NCI-H1436 treated with DMSO at 0.1 percent for 48 hours (cell line): ENCODE data around the gene RNF31.
A peak's percentile ranks its signal among the peaks of the same experiment; 100 is the strongest.

ENCODE experiments used
- DNase-seq: peaks from one replicate; lab custom pipeline; 2025; lab: John Stamatoyannopoulos, UW

The RNF31 gene

DNA sequence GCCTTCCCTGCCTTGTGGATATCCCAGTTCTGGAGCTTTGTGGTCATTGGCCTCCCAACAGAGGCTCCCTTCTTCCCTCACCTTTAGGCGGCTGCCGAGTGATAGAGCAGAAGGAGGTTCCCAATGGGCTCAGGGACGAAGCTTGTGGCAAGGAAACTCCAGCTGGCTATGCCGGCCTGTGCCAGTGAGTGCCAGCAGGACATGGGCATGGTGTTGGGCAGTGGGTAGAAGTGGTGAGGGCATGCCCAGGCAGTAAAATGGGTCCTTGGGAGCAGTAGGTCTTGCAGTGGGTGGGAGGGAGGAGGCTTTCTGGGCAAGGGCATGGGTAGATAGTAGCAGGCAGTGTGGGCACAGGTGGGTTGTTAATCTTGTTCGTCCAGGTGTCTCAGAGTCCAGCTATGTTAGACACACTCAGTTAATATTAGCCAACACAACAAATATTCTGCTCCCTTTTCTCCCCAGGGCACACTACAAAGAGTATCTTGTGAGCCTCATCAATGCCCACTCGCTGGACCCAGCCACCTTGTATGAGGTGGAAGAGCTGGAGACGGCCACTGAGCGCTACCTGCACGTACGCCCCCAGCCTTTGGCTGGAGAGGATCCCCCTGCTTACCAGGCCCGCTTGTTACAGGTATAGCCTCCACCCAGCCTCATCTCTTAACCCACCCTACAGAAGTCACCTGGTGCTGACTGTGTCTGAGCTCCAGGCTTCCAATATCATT lies 12.6 kb downstream of the RNF31 start:
- no peak for DNase-seq

DNA sequence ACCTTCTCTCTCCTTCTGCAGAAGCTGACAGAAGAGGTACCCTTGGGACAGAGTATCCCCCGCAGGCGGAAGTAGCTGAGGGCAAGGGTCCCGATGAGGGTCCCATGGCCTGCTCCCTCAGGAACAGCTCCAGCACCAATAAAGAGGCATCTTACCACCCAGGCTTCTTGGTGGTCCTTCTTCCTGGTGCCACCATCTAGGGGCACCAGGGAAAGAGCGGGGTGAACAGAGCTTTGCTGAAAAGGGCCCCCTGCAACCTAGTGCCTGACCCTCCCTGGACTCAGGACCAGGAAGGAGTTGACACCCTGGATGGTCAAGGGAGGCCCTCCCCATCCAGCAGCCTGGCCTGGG lies 13.2 kb downstream of the RNF31 start:
- no peak for DNase-seq

DNA sequence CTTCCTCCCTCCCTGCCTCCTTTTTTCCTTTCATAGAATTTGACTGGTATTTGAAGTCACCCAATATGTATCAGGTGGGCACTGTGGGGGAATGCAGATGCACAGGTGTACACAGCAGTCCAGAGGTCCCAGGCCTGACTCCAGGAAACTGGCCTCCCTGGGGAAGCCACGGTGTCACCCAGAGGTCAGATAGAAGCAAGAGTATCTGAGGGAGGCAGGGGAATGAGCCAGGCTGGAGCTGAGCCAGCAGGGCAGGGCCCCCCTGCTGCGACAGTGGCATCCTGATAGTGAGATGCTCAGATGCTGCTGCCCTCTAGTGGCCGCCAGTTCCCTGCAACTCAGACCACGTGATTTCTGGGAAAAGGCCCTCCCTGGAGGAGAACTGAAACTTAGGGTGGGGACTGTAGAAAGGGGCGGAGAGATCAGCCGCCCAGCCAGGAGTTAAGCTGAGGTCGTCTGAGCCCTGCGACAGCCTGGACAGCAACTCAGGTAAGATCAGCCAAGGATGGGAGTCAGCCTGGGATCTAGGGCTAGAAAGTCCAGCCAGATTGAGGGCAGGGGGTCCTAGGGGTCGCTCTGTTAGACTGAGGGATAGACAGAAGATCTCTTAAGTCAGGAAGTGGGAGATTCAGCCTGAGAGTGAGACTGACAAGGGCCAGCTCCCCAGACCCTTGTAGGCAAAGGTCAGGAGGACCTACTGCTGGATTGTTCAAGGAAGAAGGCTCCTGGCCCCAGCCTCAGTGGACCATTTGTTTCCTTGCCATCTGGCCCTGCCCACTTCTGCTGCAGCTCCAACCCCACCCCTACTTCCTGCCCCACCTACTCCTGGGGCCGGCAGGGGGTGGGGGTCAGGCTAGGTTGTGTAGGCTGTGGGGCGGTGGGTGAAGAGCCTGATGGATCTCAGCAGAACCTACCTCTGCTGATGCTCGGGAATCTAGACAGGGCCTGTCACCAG lies 13.8 kb downstream of the RNF31 start, which contains the start of gene IRF9:
TSS of gene IRF9 (plus strand) at position 416 of the 955 bp plus-strand sequence. CDS start 880 bp downstream, outside the sequence.
- DNase-seq, result peak; percentile 74

DNA sequence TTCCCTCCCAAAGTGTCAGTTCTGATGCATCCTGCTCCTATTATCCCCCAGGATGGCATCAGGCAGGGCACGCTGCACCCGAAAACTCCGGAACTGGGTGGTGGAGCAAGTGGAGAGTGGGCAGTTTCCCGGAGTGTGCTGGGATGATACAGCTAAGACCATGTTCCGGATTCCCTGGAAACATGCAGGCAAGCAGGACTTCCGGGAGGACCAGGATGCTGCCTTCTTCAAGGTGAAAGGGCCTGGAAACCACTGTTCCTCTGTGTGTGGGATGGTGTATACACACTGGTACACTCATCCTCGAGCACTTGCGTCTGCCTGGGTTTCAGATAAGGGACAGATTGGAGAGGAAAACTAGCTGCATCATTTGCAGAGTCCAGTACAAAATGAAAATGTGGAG lies 14.8 kb downstream of the RNF31 start:
- DNase-seq, result no peak

DNA sequence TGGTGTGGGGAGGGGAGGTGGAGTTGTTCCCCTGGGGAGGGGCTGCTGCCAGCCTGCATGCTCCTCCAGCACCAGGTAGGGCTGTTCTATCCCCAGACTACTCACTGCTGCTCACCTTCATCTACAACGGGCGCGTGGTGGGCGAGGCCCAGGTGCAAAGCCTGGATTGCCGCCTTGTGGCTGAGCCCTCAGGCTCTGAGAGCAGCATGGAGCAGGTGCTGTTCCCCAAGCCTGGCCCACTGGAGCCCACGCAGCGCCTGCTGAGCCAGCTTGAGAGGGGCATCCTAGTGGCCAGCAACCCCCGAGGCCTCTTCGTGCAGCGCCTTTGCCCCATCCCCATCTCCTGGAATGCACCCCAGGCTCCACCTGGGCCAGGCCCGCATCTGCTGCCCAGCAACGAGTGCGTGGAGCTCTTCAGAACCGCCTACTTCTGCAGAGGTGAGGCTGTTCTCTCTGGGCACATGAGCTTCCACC lies 17.3 kb downstream of the RNF31 start:
- DNase-seq, result no peak

DNA sequence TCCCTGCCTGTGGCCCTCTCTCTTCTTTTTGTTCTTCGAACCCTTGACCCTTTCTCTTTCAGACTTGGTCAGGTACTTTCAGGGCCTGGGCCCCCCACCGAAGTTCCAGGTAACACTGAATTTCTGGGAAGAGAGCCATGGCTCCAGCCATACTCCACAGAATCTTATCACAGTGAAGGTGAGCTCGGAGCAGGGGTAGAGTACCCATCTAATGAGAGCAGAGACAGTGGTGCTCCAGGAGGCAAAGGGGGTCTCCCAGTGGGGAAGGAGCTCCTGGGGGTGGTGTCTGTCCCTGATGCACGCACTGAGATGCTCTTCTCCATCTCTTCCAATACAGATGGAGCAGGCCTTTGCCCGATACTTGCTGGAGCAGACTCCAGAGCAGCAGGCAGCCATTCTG lies 18.5 kb downstream of the RNF31 start:
- DNase-seq, result no peak

DNA sequence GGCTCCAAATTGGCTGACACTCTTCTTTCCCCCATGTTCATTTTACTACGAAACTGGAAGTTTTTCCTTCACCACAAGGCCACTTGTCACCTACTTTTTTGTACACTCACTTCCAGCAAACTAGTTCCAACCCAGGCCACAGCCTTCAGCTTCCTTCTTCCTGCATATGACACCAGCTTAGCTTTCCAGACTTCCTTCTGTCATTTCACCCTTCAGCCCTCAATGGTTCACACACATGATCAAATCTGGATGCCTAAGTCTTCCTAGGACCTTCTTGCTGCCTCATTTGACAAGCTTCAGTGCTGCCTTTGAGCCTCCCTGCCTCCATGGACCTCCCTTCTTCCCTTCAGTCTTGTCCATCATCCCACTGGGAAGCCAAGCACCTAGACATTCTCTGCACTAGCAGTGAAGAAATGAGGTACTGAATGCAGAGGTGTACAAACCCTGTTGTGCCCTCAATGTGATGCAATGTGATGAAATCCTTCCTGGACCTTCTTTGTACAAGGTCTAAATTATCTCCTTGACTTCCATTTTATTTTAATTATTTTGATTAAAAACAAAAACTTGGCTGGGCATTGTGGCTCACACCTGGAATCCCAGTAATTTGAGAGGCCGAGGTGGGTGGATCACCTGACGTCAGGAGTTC lies 20.3 kb downstream of the RNF31 start:
- no peak for DNase-seq

DNA sequence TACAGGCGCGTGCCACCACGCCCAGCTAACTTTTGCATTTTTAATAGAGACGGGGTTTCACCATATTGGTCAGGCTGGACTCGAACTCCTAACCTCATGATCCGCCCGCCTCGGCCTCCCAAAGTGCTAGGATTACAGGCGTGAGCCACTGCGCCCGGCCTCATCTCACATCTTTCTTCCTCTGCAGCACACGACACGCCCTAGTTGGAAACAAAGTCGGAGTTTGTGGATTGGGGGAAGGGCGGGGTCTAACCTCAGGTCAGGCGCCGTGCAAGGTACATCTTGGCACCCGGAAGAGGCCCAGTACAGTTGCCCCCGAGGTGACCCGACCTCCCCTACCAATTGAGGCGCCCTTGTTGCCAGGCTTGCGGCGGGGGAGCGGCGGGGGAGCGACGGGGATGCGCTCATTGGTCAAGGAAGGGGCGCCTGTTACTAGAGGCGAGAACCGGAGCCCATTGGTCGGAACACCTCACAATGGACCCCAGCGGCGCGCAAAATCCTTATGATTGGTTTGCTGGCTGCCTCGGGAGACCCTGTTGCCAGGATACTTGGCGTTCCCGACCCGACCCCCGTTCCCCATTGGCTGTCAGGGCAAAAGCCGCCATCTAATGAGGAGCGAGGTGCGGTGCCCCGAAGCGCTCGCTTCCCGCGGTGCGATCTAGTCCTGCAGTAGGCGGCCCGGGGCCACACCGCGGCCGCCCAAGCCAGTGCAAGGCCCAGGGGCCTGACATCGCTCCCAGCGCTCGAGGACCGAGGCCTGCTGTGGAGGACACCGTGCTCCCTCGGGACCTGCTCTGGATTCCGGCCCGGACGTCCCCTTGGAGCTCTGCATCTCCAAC lies 24.3 kb downstream of the RNF31 start, which contains the start of gene REC8:
TSS of gene REC8 (plus strand) at position 659 of the 839 bp plus-strand sequence. CDS start 473 bp downstream, outside the sequence.
- DNase-seq, result no peak

DNA sequence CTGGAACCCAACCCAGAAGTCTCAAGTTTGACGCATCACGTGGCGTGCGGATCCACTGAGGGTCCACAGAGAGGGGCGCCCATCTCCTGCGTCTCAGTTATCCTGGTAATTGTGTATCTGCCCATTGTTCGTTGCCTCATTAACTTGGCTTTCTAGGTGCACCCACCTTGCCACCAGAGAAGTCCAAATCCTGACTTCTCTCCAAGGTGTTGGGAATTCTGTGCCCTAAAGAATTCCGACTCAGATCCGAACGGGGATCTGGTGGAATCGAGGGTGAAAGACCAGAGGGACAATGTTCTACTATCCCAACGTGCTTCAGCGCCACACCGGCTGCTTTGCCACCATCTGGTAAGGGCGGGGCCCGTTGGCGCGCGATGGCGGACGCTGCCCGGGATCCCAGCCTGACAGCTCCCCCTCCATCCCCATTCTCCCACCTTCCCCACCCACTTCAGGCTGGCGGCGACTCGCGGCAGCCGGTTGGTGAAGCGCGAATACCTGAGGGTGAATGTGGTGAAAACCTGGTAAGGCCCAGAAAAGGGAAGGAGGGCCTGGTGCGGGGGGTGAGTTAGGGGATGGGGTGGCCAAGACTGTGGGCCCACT lies 25.1 kb downstream of the RNF31 start:
- DNase-seq, result no peak

DNA sequence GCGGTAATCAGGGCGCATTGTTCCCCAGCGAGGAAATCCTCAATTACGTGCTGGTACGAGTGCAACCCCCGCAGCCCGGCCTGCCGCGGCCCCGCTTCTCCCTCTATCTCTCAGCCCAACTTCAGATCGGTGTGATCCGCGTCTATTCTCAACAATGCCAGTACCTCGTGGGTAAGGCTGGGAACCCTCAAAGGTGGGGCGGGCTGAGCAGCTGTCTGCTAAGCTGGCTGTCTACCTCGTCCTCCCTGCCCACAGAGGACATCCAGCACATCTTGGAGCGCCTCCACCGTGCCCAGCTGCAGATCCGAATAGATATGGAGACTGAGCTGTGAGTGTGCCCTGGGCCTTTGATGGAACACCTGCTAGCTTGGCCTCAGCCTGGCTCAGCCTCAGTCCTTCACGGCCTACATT lies 25.6 kb downstream of the RNF31 start:
- no peak for DNase-seq

DNA sequence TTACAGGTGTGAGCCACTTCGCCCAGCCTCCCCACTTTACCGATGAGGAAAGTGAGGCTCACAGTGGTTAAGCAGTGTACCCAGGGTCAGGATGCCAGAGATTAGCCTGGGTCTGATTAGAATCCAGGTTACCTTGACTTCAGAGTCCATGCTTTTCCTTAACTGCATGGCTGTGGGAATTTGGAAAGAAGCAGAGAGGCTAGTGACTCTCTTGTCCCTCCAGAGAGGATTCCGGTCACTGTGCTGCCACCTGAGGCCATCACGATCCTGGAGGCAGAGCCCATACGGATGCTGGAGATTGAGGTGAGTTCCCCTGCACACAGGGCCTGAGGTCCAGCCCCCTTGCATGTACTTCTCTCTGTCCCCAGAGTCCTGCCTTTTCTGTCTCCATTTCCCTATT lies 29.3 kb downstream of the RNF31 start:
- no peak for DNase-seq

DNA sequence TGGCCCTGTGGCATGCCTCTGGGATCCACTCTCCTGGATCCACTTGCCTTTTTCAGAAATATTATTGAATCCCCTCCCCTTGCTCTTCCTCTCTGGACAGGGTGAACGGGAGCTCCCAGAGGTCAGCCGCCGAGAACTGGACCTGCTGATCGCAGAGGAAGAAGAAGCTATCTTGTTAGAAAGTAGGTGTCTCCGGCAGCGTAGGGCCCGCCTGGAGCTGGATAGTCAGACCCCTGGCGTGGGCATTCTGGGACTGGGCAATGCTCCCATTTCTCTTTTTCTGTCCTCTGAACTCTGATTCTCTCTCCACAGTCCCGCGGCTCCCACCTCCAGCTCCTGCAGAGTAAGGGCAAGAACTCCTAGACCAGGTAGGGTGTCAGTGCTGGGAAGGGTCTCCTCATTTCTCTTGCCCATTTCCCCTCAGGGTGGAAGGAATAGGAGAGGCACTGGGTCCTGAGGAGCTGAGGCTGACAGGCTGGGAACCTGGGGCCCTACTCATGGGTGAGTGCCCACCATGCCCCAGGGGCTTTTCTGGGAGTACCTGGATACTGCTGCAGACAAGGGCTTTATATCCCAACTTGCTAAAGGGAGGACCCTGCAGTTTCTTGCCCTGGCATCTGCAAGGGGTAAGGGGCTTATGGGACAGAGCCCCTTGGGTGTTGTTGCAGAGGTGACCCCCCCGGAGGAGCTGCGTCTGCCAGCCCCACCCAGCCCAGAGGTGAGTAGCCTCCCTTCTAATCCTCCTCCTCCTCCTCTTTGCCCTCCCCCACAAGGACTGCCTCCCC lies 29.9 kb downstream of the RNF31 start:
- DNase-seq, result no peak

DNA sequence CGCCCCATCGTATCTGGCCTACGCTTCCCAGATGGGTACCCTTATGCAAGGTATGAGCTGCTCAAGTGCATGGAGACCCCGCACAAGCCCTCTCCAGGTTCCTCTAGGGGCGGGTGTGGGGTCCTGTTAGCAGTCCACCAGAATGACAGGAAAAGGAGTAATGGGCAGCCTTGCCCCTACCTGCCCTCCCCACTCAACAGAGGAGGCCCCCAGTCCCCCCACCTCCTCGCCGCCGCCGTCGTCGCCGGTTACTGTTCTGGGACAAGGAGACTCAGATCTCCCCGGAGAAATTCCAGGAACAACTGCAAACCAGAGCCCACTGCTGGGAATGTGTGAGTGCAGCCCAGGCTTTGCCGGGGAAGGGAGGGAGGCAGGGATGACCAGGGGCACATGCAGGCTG lies 30.6 kb downstream of the RNF31 start:
- no peak for DNase-seq

DNA sequence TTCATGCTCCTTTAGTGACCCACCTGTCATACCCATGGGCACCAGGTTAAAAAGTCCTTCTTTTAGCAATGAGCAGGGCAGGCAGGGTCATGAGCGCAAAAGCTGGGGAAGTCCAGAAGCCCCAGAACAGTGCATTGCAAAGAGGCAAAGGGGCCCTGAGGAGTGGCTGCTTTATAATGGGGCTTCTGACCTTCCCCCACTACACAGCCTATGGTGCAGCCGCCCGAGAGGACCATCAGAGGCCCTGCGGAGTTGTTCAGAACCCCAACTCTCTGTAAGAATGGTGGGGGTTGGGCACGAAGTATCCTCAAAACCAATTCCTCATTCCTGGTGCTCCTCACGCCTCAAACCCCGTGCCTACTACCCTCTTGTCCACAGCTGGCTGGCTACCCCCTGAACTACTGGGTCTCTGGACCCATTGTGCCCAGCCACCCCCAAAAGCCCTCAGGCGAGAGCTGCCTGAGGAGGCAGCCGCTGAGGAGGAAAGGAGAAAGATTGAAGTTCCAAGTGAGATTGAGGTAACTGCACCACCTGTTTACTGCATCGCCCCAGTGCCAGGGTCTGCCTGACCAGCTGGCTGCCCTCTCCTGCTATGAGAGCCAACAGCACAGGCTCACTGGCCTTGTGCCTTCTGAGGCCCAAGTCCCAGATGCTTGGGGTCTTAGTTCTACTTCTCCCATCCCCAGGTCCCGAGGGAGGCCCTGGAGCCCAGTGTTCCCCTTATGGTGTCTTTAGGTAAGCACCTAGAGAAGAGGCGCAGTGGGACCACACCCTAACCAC lies 31.3 kb downstream of the RNF31 start:
- no peak for DNase-seq

DNA sequence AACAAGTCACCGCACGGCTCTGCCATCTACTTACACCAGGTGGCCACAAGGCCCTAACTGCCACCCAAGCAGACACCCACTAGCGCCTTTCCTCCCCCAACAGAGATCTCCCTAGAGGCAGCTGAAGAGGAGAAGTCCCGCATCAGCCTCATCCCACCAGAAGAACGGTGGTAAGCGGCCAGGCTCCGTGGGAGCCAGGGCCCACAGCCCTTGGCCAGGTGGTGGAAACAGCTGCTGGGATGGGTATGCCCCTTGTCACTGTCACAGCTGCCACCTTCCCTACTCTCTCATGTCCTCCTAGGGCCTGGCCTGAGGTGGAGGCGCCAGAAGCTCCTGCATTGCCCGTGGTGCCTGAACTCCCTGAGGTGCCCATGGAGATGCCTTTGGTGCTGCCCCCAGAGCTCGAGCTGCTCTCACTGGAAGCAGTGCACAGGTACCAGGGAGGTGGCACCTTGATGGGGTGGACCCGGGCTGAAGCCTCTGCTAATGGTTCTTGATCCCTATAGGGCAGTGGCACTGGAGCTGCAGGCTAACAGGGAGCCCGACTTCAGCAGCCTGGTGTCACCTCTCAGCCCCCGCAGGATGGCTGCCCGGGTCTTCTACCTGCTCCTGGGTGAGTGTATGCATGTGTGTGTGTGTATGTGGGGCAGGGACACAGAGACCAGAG lies 32.1 kb downstream of the RNF31 start:
- no peak for DNase-seq

DNA sequence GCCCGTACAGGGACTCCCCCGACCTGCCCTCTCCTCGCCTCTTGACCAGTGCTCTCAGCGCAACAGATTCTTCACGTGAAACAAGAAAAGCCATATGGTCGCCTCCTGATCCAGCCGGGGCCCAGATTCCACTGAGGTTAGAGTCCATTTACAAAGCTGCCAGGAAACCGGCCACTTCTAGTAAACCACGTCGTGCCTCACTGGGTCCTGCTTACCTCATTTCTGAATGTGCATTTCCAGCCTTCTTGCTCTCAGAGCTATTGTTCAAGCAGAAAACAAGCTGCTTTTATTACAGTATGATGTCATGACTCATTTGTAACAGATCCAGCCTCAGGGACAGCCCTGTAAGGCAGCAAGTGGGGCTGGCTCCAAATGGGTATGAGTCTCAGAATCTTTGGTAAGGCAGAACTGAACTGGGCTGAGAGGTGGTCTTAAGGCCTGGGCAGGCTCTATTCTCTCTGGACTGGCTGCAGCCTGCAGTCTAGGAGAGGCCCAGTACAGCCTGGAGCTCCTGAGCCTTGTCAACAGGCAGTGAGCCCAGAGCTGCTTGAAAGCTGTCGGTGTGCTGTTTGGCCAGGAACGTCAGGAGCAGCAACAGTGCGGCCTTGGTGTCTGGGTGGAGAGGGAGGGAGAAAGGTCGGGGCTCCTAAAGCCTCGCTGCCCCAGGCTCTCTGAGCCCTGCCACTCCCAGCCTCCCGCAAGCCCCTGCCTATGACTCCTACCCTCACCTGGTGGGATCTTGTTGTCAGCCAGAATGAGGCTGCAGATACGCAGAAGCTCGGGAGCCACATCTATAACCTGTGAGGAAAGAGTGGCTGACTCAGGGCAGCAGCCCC lies 32.9 kb downstream of the RNF31 start:
- no peak for DNase-seq

DNA sequence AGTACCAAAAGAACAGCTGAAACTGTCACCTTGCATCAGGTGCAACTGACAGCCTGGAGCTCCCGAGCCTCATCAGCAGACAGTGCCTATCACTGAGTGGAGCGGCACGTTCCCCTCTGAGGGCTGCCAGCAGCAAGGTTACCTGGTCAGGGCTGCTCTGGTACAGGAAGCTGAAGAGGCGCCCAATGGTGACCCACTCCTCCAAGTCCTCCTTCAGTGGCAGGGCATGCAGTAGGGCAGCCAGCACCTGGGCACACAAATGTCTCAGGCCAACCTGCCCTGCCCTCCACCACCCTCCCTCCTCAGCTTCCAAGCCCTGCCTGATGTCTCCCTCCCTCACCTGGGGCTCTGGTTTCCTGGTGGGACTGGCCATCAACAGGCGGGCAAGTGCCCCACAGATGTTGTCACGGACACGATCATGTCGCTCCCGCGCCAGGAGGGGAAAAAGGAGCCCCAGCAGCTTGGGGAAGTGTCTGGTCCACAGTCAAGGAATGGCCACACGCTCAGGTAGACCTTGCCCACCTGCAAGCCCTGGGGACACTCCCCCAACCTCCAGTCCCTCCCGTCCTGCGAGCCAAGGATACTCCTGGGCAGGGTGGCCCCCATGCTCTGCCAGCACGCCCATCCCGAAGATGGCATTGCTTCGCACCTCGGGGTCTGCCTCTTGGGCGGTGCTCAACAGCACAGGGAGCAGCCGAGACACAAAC lies 34.2 kb downstream of the RNF31 start:
- DNase-seq, result no peak
